SH-SY5Y (cell line): Measurements from ENCODE around the gene KCNB1.

Source experiments
- GATA2 ChIP-seq: IDR thresholded peaks from 2 replicates; pipeline ENCODE4 v1.6.1; 2011; ENCODE audit warnings: mild to moderate bottlenecking, low read depth, low read length
- GATA3 ChIP-seq: IDR thresholded peaks from 2 replicates; pipeline ENCODE4 v1.6.1; 2011; ENCODE audit warnings: low read depth, mild to moderate bottlenecking, low read length, moderate library complexity

DNA sequence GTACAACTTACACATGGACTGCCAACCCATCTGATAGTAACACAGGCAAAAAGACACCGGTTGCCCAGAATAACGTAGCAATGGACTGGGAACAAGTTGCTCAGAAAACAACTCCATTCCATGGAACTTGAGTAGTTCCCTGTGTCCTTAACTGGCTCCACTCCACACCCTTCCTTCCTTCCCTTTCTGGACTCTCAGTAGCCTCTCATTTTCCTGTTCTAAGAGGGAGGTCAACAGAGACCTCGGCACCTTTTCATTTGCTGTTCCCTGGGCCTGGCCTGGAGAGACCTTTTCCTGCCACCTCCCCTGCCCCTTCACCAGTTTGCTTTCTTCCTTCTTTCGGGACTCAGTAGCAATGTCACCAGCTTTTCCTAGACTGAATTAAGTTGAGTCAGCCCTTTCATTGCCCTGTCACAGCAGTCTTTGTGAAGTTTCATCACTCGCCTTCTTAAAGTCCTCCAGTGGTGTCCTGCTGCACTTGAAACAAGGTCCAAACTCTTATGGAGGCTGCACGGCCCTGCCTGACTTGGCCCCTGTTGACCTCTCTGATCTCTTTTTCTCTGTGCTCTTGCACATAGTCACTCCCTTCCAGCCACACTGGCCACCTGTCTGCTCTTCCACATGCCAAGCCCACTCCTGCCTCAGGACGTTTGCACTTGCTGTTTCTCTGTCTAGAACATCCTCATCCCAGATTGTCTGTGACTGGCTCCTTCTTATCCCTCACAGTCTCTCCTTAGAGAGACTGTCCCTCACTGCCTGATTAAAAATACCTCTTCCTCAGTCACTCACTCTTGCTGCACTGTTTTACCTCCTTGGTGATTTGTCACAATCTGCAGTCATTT lies 90.8 kb downstream of the KCNB1 start:
- TF ChIP-seq GATA2 (no peak), GATA3 (no peak)
